ENCODE measurements around the gene SLC25A44. TPM values are rescaled to one million over a fixed set of nuclear protein-coding genes. Genes with fewer than 3 reads are reported as not detected.
"Not testable (repeated sequence)": the region's sequence is repeated elsewhere in the genome, so short reads cannot be mapped to it uniquely, and the experiment has no call there.

The SLC25A44 gene
- total and polyA plus RNA-seq, 4 donors: 8.6 to 18.6 (median 12.9) TPM

- no peaks in the 10 kb centered on the region for H3K4me1 ChIP-seq (ENCODE audit: control insufficient read depth in 1 of 2, insufficient read depth in 2 of 2, low read length in 2 of 2)
- intact Hi-C loops (cut with DNase I): loop anchor here in 1 of 2 donors (5.0 kb wide), 2 partner anchors 49 to 64 kb away; no protein-coding TSS in a partner anchor
- no peaks in the 10 kb centered on the region for H3K9me3 ChIP-seq (ENCODE audit: control insufficient read depth, low read length)
- DNase-seq (no peak), ATAC-seq (ENCODE audit: low FRiP score) (no peak)
- no peak overlapping the region for H3K4me3 ChIP-seq (ENCODE audit: low read length in 2 of 2)
- 92 to 94% methylated on average over 3 of the region's 3 CpGs for WGBS, 2 donors
- no peak overlapping the region for H3K27ac ChIP-seq (ENCODE audit: low read depth in 1 of 2, low read length in 2 of 2)
- no peaks in the 10 kb centered on the region for H3K27me3 ChIP-seq (ENCODE audit: control insufficient read depth in 1 of 2, insufficient read depth in 2 of 2, low read length in 1 of 2)
- peaks cover 4 to 5% of the 10 kb centered on the region in 2 donors for H3K36me3 ChIP-seq (ENCODE audit: control insufficient read depth in 1 of 2, insufficient read depth in 2 of 2, low read length in 1 of 2)
These were observed 17.3 kb downstream of the SLC25A44 start for GRCh38 chr1:156211243-156211642.

- ATAC-seq (ENCODE audit: low FRiP score) (no peak), DNase-seq (no peak)
- Histone ChIP-seq H3K4me3 (ENCODE audit: low read length in 2 of 2) (no peak overlapping the region), H3K36me3 (ENCODE audit: control insufficient read depth in 1 of 2, insufficient read depth in 2 of 2, low read length in 1 of 2) (peaks cover 4 to 5% of the 10 kb centered on the region in 2 donors), H3K27ac (ENCODE audit: low read depth in 1 of 2, low read length in 2 of 2) (no peak overlapping the region), H3K27me3 (ENCODE audit: control insufficient read depth in 1 of 2, insufficient read depth in 2 of 2, low read length in 1 of 2) (no peaks in the 10 kb centered on the region), H3K9me3 (ENCODE audit: control insufficient read depth, low read length) (no peaks in the 10 kb centered on the region), H3K4me1 (ENCODE audit: control insufficient read depth in 1 of 2, insufficient read depth in 2 of 2, low read length in 2 of 2) (no peaks in the 10 kb centered on the region)
- WGBS, 2 donors: 73 to 81% methylated on average over 9 of the region's 9 CpGs
- intact Hi-C loops (cut with DNase I): loop anchor here in 1 of 2 donors (2.0 to 5.0 kb wide), 3 partner anchors 17 to 65 kb away; partner anchors contain the start of gene SLC25A44
These were observed 18.2 kb downstream of the SLC25A44 start for GRCh38 chr1:156212130-156212529.

- Histone ChIP-seq H3K4me1 (ENCODE audit: control insufficient read depth in 1 of 2, insufficient read depth in 2 of 2, low read length in 2 of 2) (no peaks in the 10 kb centered on the region), H3K36me3 (ENCODE audit: control insufficient read depth in 1 of 2, insufficient read depth in 2 of 2, low read length in 1 of 2) (peaks cover 0 to 5% of the 10 kb centered on the region in 2 donors), H3K9me3 (ENCODE audit: control insufficient read depth, low read length) (no peaks in the 10 kb centered on the region), H3K4me3 (ENCODE audit: low read length in 2 of 2) (peak within 1 kb of the TSS; percentile 53 to 56), H3K27me3 (ENCODE audit: control insufficient read depth in 1 of 2, insufficient read depth in 2 of 2, low read length in 1 of 2) (no peaks in the 10 kb centered on the region), H3K27ac (ENCODE audit: low read depth in 1 of 2, low read length in 2 of 2) (peak within 1 kb of the TSS; percentile 69 to 94)
- intact Hi-C loops (cut with DNase I): loop anchor here in 1 of 2 donors (2.0 to 5.0 kb wide), 3 partner anchors 18 to 66 kb away; partner anchors contain the start of gene SLC25A44
- WGBS, 2 donors: 0% methylated on average over 61 of the region's 61 CpGs
- DNase-seq (peak; percentile 98 to 99), ATAC-seq (ENCODE audit: low FRiP score) (peak; percentile 98)
These were observed 19.1 kb downstream of the SLC25A44 start, which contains the start of gene PMF1 for GRCh38 chr1:156212833-156213643. Gene PMF1 (plus strand): TSS chr1:156213007. CDS start chr1:156213016, 9 bp downstream.

GRCh38 chr1:156213644-156213966 is 19.7 kb downstream of the SLC25A44 start:
- DNase-seq (no peak), ATAC-seq (ENCODE audit: low FRiP score) (no peak)
- Histone ChIP-seq H3K4me3 (ENCODE audit: low read length in 2 of 2) (peak overlapping the region; percentile 53 to 56), H3K27ac (ENCODE audit: low read depth in 1 of 2, low read length in 2 of 2) (peak overlapping the region; percentile 69 to 76), H3K9me3 (ENCODE audit: control insufficient read depth, low read length) (no peaks in the 10 kb centered on the region), H3K27me3 (ENCODE audit: control insufficient read depth in 1 of 2, insufficient read depth in 2 of 2, low read length in 1 of 2) (no peaks in the 10 kb centered on the region), H3K4me1 (ENCODE audit: control insufficient read depth in 1 of 2, insufficient read depth in 2 of 2, low read length in 2 of 2) (no peaks in the 10 kb centered on the region), H3K36me3 (ENCODE audit: control insufficient read depth in 1 of 2, insufficient read depth in 2 of 2, low read length in 1 of 2) (peaks cover 0 to 1% of the 10 kb centered on the region in 2 donors)
- 2 to 6% methylated on average over 11 of the region's 11 CpGs for WGBS, 2 donors
- intact Hi-C loops (cut with DNase I): loop anchor here in 1 of 2 donors (2.0 to 5.0 kb wide), 3 partner anchors 19 to 66 kb away; partner anchors contain the start of gene SLC25A44

- Histone ChIP-seq H3K4me3 (ENCODE audit: low read length in 2 of 2) (no peak overlapping the region), H3K36me3 (ENCODE audit: control insufficient read depth in 1 of 2, insufficient read depth in 2 of 2, low read length in 1 of 2) (no peaks in the 10 kb centered on the region), H3K9me3 (ENCODE audit: control insufficient read depth, low read length) (no peaks in the 10 kb centered on the region), H3K27me3 (ENCODE audit: control insufficient read depth in 1 of 2, insufficient read depth in 2 of 2, low read length in 1 of 2) (no peaks in the 10 kb centered on the region), H3K27ac (ENCODE audit: low read depth in 1 of 2, low read length in 2 of 2) (no peak overlapping the region), H3K4me1 (ENCODE audit: control insufficient read depth in 1 of 2, insufficient read depth in 2 of 2, low read length in 2 of 2) (no peaks in the 10 kb centered on the region)
- no peak for ATAC-seq (ENCODE audit: low FRiP score)
- no peak for DNase-seq
- intact Hi-C loops (cut with DNase I): loop anchor here in 1 of 2 donors (5.0 kb wide), 2 partner anchors 52 to 67 kb away; no protein-coding TSS in a partner anchor
- WGBS, 2 donors: 82% methylated on average over 16 of the region's 16 CpGs
These were observed 20.3 kb downstream of the SLC25A44 start for GRCh38 chr1:156214024-156214748.

GRCh38 chr1:156216361-156217086 is 22.6 kb downstream of the SLC25A44 start:
- H3K27me3 ChIP-seq (ENCODE audit: control insufficient read depth in 1 of 2, insufficient read depth in 2 of 2, low read length in 1 of 2); H3K9me3 ChIP-seq (ENCODE audit: control insufficient read depth, low read length); H3K36me3 ChIP-seq (ENCODE audit: control insufficient read depth in 1 of 2, insufficient read depth in 2 of 2, low read length in 1 of 2); ATAC-seq (ENCODE audit: low FRiP score); H3K27ac ChIP-seq (ENCODE audit: low read depth in 1 of 2, low read length in 2 of 2); H3K4me1 ChIP-seq (ENCODE audit: control insufficient read depth in 1 of 2, insufficient read depth in 2 of 2, low read length in 2 of 2); H3K4me3 ChIP-seq (ENCODE audit: low read length in 2 of 2); intact Hi-C loops (cut with DNase I): not testable (repeated sequence)
- peak in 1 of 2 donors; percentile 61 for DNase-seq
- 93 to 94% methylated on average over 54 to 55 of the region's 55 CpGs for WGBS, 2 donors

DNA sequence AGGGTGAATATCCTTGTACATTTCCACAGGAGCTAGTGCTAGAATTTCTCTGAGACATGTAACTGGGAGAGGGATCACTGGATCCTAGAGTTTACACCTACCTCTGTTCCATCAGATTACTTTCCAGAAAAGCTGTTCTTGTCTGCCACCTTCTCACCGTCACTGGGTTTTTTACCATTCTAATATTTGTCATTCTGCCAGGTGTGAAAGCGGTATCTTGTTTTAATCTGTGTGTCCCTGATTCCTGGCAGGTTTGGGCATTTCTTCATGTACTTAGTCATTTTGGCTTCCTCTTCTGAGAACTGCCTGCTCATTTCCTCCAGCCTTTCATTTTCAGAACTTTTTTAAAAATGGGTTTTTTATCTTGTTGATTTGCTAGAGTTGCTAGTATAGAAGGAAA is 24.0 kb downstream of the SLC25A44 start:
- ATAC-seq (ENCODE audit: low FRiP score): no peak
- DNase-seq: no peak
- no peak overlapping the region for H3K4me3 ChIP-seq (ENCODE audit: low read length in 2 of 2)
- H3K27me3 ChIP-seq (ENCODE audit: control insufficient read depth in 1 of 2, insufficient read depth in 2 of 2, low read length in 1 of 2): no peaks in the 10 kb centered on the region
- no peaks in the 10 kb centered on the region for H3K9me3 ChIP-seq (ENCODE audit: control insufficient read depth, low read length)
- no peaks in the 10 kb centered on the region for H3K4me1 ChIP-seq (ENCODE audit: control insufficient read depth in 1 of 2, insufficient read depth in 2 of 2, low read length in 2 of 2)
- peak overlapping the region; percentile 1 to 15 for H3K27ac ChIP-seq (ENCODE audit: low read depth in 1 of 2, low read length in 2 of 2)
- peaks cover 0 to 3% of the 10 kb centered on the region in 2 donors for H3K36me3 ChIP-seq (ENCODE audit: control insufficient read depth in 1 of 2, insufficient read depth in 2 of 2, low read length in 1 of 2)
- 0 to 4% methylated on average over 2 of the region's 2 CpGs for WGBS, 2 donors
- intact Hi-C loops (cut with DNase I): no loop called here

DNA sequence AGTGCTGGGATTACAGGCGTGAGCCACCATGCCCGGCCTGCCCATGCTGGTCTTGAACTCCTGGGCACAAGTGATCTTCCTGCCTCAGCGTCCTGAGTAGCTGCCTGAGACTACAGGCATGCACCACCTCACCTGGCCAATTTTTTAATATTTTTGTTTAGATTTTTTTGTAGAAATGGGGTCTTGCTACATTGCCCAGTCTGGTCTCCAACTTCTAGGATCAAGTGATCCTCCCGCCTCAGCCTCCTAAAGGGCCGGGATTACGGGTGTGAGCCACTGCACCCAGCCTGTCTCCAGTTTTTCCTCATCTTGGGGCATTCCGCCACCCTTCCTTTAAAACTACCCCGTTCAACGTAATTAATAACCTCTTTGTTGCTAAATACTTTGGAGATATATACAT is 26.3 kb downstream of the SLC25A44 start:
- no peak overlapping the region for H3K4me3 ChIP-seq (ENCODE audit: low read length in 2 of 2)
- ATAC-seq (ENCODE audit: low FRiP score): no peak
- intact Hi-C loops (cut with DNase I): loop anchor here (2.0 to 5.0 kb wide), 2 partner anchors 73 to 123 kb away; no protein-coding TSS in a partner anchor
- no peaks in the 10 kb centered on the region for H3K27me3 ChIP-seq (ENCODE audit: control insufficient read depth in 1 of 2, insufficient read depth in 2 of 2, low read length in 1 of 2)
- DNase-seq: no peak
- 97% methylated on average over 9 of the region's 9 CpGs for WGBS, 2 donors
- H3K4me1 ChIP-seq (ENCODE audit: control insufficient read depth in 1 of 2, insufficient read depth in 2 of 2, low read length in 2 of 2): no peaks in the 10 kb centered on the region
- H3K27ac ChIP-seq (ENCODE audit: low read depth in 1 of 2, low read length in 2 of 2): no peak overlapping the region
- peaks cover 0 to 8% of the 10 kb centered on the region in 2 donors for H3K36me3 ChIP-seq (ENCODE audit: control insufficient read depth in 1 of 2, insufficient read depth in 2 of 2, low read length in 1 of 2)
- H3K9me3 ChIP-seq (ENCODE audit: control insufficient read depth, low read length): no peaks in the 10 kb centered on the region
